Dedifferentiated amniotic fluid mesenchymal stem cell (primary cell): ENCODE measurements around the gene IFI6.
"Not testable (repeated sequence)": the region's sequence is repeated elsewhere in the genome, so short reads cannot be mapped to it uniquely, and the experiment has no call there.

Experiments used
- DNase-seq: peaks from one replicate; pipeline ENCODE4 v3.0.0-alpha.2; 2016; ENCODE audit errors: extremely low spot score

The IFI6 gene, protein sequence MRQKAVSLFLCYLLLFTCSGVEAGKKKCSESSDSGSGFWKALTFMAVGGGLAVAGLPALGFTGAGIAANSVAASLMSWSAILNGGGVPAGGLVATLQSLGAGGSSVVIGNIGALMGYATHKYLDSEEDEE

DNA sequence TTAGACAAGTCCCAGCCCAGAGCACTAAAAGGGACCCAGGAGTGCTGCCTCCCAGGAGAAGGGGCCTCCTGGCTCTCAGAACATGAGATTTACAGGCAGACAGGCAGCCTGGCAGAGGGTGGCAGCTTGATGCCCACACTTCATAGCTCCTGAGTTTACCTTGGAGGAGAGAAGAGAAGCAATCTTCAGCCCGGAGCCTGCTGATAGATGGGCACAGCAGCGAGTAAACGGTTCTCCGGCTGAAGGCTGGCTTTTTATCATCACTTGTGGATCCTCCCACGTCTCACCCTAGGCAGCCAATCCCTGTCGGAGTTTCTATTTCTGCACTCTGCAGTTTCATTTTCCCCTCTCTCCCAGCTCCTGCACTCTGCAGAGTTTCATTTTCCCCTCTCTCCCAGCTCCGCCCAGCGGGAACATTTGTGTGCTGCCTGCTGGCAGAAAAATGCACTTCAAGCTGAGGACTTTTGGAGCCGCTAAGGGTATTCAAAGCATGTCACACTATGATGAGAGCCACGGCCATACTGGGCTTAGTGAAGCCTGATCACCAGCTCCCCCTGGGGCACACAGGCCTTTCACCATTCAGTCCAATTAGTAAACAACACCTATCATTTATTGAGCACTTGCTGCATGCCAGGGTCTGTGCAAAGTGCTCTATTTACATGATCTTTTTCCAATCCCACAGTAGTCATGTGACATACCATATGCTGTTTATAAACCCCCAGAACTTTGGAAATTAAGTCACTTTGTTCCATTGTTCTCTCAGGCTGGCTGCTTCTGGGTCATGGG is at the start of gene IFI6:
Gene IFI6 (minus strand): TSS at position 229 of the 786 bp plus-strand sequence. CDS start 2,878 bp downstream, outside the sequence.
- peak; percentile 98 for DNase-seq

DNA sequence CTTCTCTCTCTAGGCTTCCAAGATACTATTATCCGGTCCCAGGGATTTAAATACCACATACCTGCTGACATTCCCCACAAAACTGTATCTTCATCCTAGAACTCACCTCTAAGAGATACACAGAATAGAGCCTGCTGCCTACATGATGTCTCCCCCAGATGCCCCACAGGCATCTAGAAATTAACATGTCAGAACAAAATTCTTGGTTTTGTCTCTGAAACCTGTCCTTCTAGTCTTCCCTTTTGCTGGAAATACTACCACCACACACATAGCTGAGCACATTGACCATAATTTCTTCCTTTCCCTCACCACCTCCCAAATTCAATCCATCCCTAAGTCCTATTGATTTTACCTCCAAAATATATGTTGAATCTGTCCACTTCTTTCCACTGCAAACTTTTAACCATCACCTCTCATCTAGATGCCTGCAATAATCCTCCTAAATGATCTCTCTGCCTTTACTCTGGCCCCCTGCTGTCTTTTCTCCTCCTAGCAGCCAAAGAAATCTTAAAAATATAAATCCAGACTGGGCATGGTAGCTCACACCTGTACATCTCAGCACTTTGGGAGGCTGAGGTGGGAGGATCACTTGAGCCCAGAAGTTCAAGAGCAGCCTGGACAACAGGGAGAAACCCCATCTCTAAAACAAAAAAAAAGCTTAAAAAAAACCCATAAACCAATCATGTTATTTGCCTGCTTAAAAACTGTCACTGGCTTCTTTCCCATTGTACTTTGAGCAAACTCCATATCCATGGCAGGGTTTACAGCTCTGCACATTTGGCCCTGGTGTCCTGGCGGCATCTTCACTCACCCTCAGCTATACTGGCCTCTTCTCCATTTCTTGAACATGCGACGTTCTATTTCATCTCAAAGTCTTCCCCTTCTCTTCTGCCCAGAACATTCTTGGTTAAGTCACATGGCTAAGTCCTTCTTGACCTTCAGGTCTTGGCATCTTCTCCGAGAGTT is 47.6 kb upstream of the IFI6 start:
- no peak for DNase-seq

DNA sequence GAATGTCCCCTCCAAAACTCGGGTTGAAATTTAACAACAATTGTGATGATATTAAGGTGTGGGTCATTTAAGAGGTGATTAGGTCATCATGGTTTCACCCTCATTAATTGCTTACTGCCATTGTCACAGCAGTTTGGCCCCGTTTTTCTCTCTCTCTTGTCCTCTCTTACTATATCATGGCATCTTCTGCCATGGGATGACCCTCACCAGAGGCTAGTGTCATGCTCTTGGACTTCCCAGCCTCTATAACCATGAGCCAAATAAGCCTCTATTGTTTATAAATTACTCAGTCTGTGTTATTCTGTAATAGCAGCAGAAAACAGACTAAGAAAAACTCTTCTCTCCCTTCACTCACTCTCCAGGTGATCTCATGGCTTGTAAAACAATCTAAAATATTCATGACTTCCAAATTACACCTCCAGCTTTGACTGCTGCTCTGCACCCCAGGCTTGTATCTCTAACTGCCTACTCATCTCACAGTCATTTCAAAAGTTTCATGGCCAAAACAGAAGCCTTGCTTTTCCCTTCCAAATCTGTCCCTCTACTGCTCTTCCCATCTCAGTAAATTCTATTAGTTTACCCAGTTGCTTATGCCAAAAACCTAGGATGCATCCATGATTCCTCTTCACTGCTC is 44.4 kb upstream of the IFI6 start:
- no peak for DNase-seq

DNA sequence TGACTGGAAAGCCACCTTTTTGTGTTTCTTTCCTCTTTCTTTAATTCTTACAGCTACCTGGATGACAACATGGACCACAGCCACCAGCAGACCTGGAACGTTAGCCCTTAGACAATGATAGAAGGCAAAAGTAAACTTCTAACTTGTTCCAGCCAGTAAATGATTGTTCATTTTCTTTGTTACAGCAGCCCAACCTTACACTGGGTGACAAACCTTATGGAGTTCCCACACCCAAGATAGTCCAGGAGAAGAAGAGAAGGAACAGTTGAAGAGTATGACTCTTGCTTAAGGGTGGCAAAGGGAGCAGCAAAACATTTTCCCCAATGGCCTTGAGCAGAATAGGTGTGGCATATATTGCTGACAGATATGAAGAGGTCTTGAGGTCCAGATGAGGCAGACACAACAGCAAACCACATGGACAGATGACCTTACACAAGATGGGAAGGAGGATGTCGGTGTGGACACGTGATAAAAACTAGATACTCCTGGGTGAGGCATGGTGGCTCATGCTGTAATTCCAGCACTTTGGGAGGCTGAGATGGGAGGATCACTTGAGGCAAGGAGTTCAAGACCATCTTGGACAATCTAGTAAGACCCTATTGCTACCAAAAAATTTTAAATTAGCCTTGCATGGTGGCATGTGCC is 42.0 kb upstream of the IFI6 start:
- no peak for DNase-seq

DNA sequence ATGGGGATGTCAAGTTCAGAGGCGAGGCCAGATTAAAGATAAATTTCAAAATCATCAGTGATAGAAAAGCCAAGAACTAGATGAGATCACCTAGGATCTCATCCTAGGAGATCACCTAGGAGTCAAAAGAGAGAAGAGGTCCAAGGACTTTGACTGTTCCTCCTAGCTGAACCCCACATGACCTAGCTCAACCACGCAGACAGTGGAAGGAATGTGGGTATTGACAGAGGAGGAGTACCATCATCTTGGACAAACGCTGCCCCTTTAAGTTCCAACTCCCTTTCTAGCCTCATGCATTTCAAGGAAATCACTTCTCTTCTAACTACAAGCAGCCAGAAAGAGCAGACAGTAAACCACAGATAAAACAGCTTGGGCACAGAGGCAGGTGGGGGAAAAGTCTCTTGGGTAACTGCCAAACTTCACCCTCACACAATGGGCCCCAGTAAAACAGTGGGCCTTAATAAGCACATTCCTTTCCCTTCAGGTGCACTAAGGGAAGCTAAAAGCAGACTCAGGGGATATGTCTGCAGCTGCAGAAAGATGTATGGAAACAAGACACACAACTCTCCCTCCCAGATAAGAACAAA is 41.2 kb upstream of the IFI6 start:
- no peak for DNase-seq

DNA sequence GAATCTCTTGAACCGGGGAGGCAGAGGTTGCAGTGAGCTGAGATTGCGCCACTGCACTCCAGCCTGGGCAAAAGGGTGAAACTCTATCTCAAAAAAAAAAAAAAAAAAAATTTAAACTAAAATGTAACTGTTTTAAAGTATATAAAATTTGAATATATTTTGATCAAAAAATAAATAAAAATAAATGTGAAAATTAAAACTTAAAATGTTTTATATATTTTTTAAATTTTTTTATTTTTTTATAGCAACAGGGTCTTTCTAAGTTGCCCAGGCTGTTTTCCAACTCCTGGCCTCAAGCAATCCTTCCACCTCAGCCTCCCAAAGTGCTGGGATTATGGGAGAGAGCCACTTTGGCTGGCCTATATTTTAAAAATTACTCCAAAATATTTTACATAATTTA is 38.6 kb upstream of the IFI6 start:
- no peak for DNase-seq

- no peak for DNase-seq
These were observed 33.6 kb upstream of the IFI6 start for GRCh38 chr1:27705545-27705944.

GRCh38 chr1:27704958-27705357 is 33.0 kb upstream of the IFI6 start:
- no peak for DNase-seq

GRCh38 chr1:27696835-27697234 is 24.8 kb upstream of the IFI6 start:
- DNase-seq, result not testable (repeated sequence)

DNA sequence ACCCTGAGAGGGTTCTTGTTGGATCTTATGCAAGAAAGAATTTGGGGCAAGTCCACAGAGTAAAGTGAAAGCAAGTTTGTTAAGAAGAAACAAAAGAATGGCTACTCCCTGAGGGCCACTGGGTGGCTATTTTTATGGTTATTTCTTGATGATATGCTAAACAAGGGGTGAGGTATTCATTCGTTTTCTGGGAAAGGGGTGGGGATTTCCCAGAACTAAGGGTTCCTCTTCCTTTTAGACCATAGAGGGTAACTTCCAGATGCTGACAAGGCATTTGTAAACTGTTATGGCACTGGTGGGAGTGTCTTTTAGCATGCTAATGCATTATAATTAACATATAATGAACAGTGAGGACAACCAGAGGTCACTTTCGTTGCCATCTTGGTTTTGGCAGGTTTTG is 18.2 kb upstream of the IFI6 start:
- DNase-seq, result no peak

- peak; percentile 66 for DNase-seq
These were observed 17.6 kb upstream of the IFI6 start for GRCh38 chr1:27689423-27690173.

- DNase-seq, result no peak
These were observed 15.9 kb upstream of the IFI6 start for GRCh38 chr1:27687906-27688305.

DNA sequence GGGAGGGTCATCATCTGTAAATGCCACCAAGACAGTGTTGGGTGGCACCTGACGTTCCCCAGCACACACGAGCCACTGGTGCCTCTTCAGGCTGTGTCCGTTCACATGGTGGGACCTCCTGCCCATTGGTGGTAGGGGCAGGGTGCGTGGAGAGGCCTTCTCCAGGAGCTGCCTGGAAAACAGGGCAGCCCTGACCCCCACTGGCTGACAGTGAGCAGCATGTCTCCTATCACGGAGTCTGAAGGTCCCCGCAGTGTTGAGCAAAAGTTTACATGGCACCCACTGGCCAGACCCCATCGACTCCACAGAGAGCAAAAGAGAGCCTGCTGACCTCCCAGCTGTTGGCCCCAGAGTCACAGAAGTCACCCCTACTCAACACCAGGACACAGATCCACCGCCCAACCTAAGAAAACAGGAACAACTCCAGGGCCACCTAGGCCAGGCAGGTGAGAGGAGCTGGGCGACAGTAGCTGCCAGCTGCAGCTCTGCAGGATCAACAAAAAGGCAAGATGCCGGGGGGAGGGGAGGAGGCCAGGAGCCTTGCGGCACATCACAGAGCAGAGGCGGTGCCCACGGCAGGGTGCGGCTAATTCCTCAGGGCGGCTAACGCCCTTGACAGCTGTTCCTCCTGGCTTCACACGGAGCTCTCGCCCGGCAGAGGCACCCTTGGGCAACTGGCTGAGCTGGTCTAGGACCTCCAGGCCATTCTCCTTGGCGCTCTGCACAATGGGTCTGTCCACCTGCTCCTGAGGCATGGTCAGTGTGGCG is 14.4 kb upstream of the IFI6 start:
- DNase-seq, result no peak

GRCh38 chr1:27684176-27684575 is 12.2 kb upstream of the IFI6 start:
- DNase-seq, result no peak

DNA sequence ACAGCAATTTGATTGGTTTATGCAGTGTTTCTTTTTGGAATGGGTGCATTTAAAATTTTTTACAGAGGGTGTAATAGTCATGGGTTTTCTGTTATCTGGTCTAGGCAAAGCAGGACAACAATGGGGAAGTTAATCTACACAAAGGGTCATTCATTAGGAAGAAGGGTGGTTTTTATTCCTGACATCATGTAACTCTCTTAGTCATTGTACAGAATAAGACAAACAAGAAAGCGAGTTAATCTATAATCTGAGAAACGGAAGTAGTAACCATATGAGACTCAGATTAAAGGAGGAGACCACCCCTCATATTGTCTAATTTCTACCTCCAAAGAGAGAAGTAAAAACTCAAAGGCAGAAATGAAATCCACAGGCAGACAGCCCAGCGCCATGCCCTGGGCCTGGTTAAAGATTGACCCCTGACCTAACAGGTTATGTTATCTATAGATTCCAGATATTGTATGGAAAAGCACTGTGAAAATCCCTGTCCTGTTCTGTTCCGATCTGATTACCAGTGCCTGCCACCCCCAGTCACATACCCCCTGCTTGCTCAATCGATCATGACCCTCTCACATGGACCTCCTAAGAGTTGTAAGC is 10.5 kb upstream of the IFI6 start:
- DNase-seq, result no peak

GRCh38 chr1:27681580-27681979 is 9.6 kb upstream of the IFI6 start:
- DNase-seq, result not testable (repeated sequence)

GRCh38 chr1:27680225-27680791 is 8.3 kb upstream of the IFI6 start:
- not testable (repeated sequence) for DNase-seq

DNA sequence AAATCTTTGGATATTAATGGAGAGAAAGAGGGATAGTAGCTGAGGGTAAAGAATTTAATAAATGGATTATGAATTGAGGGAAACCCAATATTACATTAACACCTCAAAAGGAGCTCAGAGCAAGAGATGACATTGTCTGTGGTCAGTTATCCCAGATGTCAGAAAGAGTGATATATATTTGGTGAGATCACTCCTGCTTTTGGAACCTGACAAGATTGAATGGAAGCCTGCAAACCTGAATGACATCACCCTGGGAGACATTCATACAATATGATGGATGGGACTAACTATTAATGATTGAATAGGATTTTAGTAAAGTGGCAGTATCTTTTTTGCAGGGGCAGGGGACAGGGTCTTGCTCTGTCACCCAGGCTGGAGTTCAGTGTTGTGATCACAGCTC is 6.8 kb upstream of the IFI6 start:
- DNase-seq, result no peak

GRCh38 chr1:27676410-27676809 is 4.4 kb upstream of the IFI6 start:
- DNase-seq, result no peak
